ENCODE measurements around the gene CPED1.

GRCh38 chr7:121186746-121187145, 198.2 kb downstream of the CPED1 start:
- TF ChIP-seq EZH2phosphoT487 (IDR thresholded peaks at IDR 0.05; ENCODE audit: unreplicated experiment) (no peak), POLR2AphosphoS5 (IDR thresholded peaks at IDR 0.05; ENCODE audit: low read depth) (no peak), CTCF (conservative IDR thresholded peaks at IDR 0.05; ENCODE audit: low read depth in 2 of 2) (no peak), ETS1 (IDR thresholded peaks at IDR 0.05) (no peak), JUNB (IDR thresholded peaks at IDR 0.05; ENCODE audit: unreplicated experiment) (no peak), REST (IDR thresholded peaks at IDR 0.05; ENCODE audit: unreplicated experiment) (no peak), CREB1 (CRISPR knock-in tag; IDR thresholded peaks at IDR 0.05; ENCODE audit: low read depth) (no peak), EZH2 (IDR thresholded peaks at IDR 0.05; ENCODE audit: low read depth, unreplicated experiment) (no peak)

Data from GM23338 (cell line).